Left hindlimb (tissue), 1 donor: Measurements from ENCODE around the gene ADAMTSL3.
"Not testable (repeated sequence)": the region's sequence is repeated elsewhere in the genome, so short reads cannot be mapped to it uniquely, and the experiment has no call there.

Source experiments
- DNase-seq: peaks from one replicate; pipeline ENCODE4 v3.0.0-alpha.2; 2018

The ADAMTSL3 gene

GRCh38 chr15:84046064-84046637 lies 392.2 kb downstream of the ADAMTSL3 start:
- no peak for DNase-seq

GRCh38 chr15:84049480-84049879 lies 395.6 kb downstream of the ADAMTSL3 start:
- DNase-seq, result not testable (repeated sequence)

- DNase-seq, result no peak
These were observed 396.2 kb downstream of the ADAMTSL3 start for GRCh38 chr15:84050076-84050475.

GRCh38 chr15:84051146-84051545 lies 397.2 kb downstream of the ADAMTSL3 start:
- DNase-seq, result not testable (repeated sequence)

- DNase-seq, result not testable (repeated sequence)
These were observed 400.6 kb downstream of the ADAMTSL3 start for GRCh38 chr15:84054544-84054943.

DNA sequence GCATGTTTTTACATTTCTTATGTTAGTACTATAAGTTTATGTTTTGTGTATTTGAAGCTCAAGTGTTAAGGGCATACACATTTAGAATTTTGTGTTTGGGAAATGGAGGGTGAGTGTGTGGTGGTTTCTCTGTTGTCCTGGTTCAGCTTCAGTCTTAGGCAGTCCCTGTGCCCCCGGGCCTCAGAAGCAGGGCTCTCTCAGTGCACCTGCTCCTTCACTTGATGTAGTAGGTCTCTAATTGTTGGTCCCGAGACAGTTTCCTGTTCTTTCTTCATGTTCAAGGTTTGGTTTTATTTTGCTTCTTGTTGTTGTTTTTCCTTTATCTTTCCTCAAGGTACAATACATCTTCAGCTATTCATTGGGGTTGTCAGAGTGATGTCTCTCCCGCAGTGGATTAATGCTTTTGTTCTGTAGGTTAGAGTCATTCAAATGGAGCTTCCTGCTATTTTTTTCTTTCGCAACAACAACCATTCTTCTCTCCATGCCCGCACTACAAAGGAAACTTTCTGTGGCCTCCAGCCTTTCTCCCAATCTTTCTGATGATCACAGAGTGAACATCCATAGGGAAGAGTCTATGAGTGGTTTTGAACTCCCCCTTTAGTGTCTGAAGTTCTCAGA lies 403.9 kb downstream of the ADAMTSL3 start:
- no peak for DNase-seq

GRCh38 chr15:84063674-84064073 lies 409.8 kb downstream of the ADAMTSL3 start:
- not testable (repeated sequence) for DNase-seq

DNA sequence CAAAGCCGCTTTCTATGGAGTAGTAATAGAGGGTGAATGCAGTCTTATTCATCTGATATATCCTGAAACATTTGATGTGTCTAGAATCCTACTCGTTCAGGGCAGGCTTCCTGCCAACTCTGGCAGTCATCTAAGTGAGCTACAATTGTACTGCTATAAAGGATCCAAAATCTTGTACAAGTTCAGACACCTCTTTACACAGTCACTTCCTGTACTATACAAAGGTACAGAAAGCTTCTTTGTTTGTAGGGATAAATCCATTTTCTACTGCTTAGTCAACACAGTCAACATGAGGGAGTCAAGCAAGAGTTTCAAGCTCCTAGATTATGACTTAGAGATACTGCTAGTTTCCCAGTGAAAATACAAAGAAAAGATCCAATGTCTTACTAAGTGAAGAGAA lies 414.8 kb downstream of the ADAMTSL3 start:
- not testable (repeated sequence) for DNase-seq

GRCh38 chr15:84078038-84078437 lies 424.1 kb downstream of the ADAMTSL3 start:
- DNase-seq, result not testable (repeated sequence)

GRCh38 chr15:84079325-84079884 lies 425.5 kb downstream of the ADAMTSL3 start:
- DNase-seq, result not testable (repeated sequence)

DNA sequence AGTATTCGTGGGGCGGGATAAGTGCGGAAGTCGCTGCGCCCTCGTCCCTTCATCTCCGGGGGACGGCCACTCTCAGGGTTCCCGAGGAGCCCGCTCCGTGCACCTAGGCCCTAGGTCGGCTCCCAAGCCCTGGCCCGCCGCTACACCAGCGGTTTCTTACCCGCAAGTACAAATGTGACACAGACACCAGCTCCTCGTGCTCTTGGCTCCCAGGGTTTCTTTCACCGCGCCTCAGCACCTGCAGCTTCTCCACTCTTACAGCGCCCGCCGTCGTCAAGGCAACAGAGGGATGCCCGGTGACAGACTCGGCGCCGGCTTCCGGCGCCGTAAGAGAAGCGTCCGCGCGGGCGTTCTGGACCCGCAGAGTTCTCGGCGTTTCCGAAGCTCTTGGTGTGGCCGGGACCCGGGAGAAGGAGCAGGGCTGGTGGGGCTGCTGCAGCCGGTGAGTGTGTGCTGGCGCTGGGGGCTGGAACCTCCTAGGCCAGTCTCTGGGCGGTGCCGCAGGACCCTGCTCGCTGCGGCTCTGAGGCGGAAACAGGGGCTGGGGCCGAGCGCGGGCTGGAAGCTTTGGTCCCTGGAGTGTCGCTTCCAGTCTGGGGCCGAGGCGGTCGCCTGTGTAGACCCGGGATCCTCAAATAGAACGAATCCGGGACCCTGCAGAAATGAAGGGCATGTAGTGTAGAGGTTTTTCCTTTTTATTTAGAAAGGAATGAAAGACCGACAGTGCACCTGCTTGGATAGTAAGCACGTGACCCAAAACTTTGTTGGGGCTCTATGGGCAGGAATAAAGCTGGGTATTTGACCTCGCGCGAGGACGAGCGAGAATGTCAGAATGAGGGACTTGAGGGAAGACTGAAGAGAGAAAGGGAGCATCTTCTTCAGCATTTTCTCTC lies 426.2 kb downstream of the ADAMTSL3 start:
- DNase-seq, result peak; percentile 34

DNA sequence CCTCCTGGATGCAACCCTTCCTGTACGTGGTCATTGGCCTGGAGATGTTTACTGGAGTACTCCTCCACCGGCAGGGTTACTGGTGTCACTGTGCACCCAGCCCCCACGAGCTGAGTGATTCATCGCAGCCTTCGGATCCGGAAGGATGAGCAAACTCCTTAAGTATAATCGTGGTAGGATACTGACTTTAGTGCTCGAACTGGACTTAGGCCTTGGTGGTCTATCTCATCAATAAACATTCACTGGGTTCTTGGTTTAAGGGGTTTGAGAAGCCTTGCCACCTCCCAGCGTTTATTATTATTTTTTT lies 426.8 kb downstream of the ADAMTSL3 start:
- not testable (repeated sequence) for DNase-seq

GRCh38 chr15:84081391-84082168 lies 427.7 kb downstream of the ADAMTSL3 start:
- no peak for DNase-seq

DNA sequence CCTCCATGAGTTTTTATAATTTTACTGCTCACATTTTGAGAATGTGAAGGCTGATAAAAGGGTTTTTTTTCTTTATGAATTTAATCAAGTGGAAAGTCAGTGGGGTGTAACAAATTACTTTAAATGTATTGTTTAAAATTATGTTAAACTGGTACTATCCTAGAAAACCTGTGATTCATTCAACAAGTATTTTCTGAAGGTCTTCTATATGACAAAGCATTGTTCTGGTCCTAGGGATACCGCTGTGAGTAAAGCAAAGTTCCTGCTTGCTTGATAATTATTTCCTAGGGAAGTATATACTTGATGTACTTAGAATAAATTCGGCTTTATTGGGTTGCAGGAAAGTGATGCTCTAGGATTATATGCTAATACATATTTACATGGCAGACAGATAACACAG lies 428.8 kb downstream of the ADAMTSL3 start:
- no peak for DNase-seq

DNA sequence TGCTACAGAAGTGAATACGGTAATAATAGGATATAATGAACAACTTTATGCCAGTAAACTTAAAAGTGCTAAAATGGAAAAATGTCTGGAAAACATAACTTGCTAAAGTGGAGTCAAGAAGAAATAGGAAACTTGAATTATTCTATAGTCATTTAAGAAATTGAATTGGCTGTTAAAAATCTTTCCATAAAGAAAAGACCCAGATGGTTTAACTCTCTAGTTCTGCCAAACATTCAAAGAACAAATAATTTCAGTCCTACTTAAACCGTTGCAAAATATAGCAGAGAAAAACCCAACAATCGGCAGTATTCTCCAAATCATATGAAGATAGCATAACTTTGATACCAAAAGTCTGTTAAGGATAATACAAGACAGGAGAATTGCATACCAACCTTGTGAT lies 432.1 kb downstream of the ADAMTSL3 start:
- not testable (repeated sequence) for DNase-seq
